Measurements from ENCODE around the gene MED7. TPM values are rescaled to one million over a fixed set of nuclear protein-coding genes. Genes with fewer than 3 reads are reported as not detected.
"Not testable (repeated sequence)": the region's sequence is repeated elsewhere in the genome, so short reads cannot be mapped to it uniquely, and the experiment has no call there.

Gene MED7
- total RNA-seq, 2 experiments from 2014 or later: 18.9 to 23.3 TPM

GRCh38 chr5:157186309-157187045 is 43.8 kb upstream of the MED7 start:
- Histone ChIP-seq H3K4me1 (ENCODE audit: insufficient read depth, low read length, poor library complexity, severe bottlenecking) (no peaks in the 10 kb centered on the region), H3K79me2 (ENCODE audit: insufficient read depth, low read depth, low read length) (no peaks in the 10 kb centered on the region), H4K20me1 (ENCODE audit: insufficient read depth, low read length) (no peaks in the 10 kb centered on the region), H3K36me3 (ENCODE audit: insufficient read depth, low read length) (no peaks in the 10 kb centered on the region), H3K27ac (ENCODE audit: low read depth, low read length, poor library complexity, severe bottlenecking) (no peak overlapping the region), H3K9me2 (ENCODE audit: insufficient read depth, low read length) (no peaks in the 10 kb centered on the region), H2AFZ (ENCODE audit: low read length) (no peak overlapping the region), H3K9me3 (ENCODE audit: low read length) (no peaks in the 10 kb centered on the region), H3K4me3 (ENCODE audit: low read depth, low read length, poor library complexity, severe bottlenecking) (no peak overlapping the region), H3K4me2 (ENCODE audit: low read length) (no peak overlapping the region)
- no TSS peak for BruUV-seq (replicated peaks)
- no peak for TF ChIP-seq CTCF (conservative IDR thresholded peaks at IDR 0.05; ENCODE audit: low read length)
- TF ChIP-seq EZH2phosphoT487 (IDR thresholded peaks at IDR 0.05; ENCODE audit: borderline replicate concordance, low read depth, low read length): no peak
- intact Hi-C loops (cut with micrococcal nuclease; ENCODE audit: unreplicated experiment): loop anchor here (2.0 kb wide), 1 partner anchor 44 kb away; no protein-coding TSS in a partner anchor
- CTCF ChIA-PET (ENCODE audit: unreplicated experiment): no interaction called here
- POLR2A ChIA-PET: interaction anchor here (0.9 kb wide), 1 partner anchor 150 kb away, joined by 3 read pairs; no protein-coding TSS in a partner anchor
- no peak for DNase-seq (ENCODE audit: low spot score)

GRCh38 chr5:157185122-157185521 is 42.5 kb upstream of the MED7 start:
- POLR2A ChIA-PET: not testable (repeated sequence)

GRCh38 chr5:157184117-157184670 is 41.5 kb upstream of the MED7 start:
- H4K20me1 ChIP-seq (ENCODE audit: insufficient read depth, low read length): no peaks in the 10 kb centered on the region
- H2AFZ ChIP-seq (ENCODE audit: low read length): no peak overlapping the region
- no peak overlapping the region for H3K4me3 ChIP-seq (ENCODE audit: low read depth, low read length, poor library complexity, severe bottlenecking)
- no peaks in the 10 kb centered on the region for H3K4me1 ChIP-seq (ENCODE audit: insufficient read depth, low read length, poor library complexity, severe bottlenecking)
- H3K9me2 ChIP-seq (ENCODE audit: insufficient read depth, low read length): no peaks in the 10 kb centered on the region
- H3K27ac ChIP-seq (ENCODE audit: low read depth, low read length, poor library complexity, severe bottlenecking): no peak overlapping the region
- TF ChIP-seq EZH2phosphoT487 (IDR thresholded peaks at IDR 0.05; ENCODE audit: borderline replicate concordance, low read depth, low read length) (no peak), CTCF (conservative IDR thresholded peaks at IDR 0.05; ENCODE audit: low read length) (no peak)
- no peaks in the 10 kb centered on the region for H3K9me3 ChIP-seq (ENCODE audit: low read length)
- no peak for DNase-seq (ENCODE audit: low spot score)
- no peaks in the 10 kb centered on the region for H3K79me2 ChIP-seq (ENCODE audit: insufficient read depth, low read depth, low read length)
- no TSS peak for BruUV-seq (replicated peaks)
- CTCF ChIA-PET (ENCODE audit: unreplicated experiment): no interaction called here
- no peaks in the 10 kb centered on the region for H3K36me3 ChIP-seq (ENCODE audit: insufficient read depth, low read length)
- H3K4me2 ChIP-seq (ENCODE audit: low read length): no peak overlapping the region
- intact Hi-C loops (cut with micrococcal nuclease; ENCODE audit: unreplicated experiment): no loop called here
- POLR2A ChIA-PET: no interaction called here

More at GRCh38 chr5:157185122-157185521, 42.5 kb upstream of the MED7 start:
- DNase-seq (ENCODE audit: low spot score); BruUV-seq (replicated peaks); H4K20me1 ChIP-seq (ENCODE audit: insufficient read depth, low read length); H3K27ac ChIP-seq (ENCODE audit: low read depth, low read length, poor library complexity, severe bottlenecking); H3K9me3 ChIP-seq (ENCODE audit: low read length); H3K4me3 ChIP-seq (ENCODE audit: low read depth, low read length, poor library complexity, severe bottlenecking); H3K79me2 ChIP-seq (ENCODE audit: insufficient read depth, low read depth, low read length); H3K4me2 ChIP-seq (ENCODE audit: low read length); H3K9me2 ChIP-seq (ENCODE audit: insufficient read depth, low read length); H3K4me1 ChIP-seq (ENCODE audit: insufficient read depth, low read length, poor library complexity, severe bottlenecking); CTCF ChIA-PET (ENCODE audit: unreplicated experiment); intact Hi-C loops (cut with micrococcal nuclease; ENCODE audit: unreplicated experiment); H2AFZ ChIP-seq (ENCODE audit: low read length); H3K36me3 ChIP-seq (ENCODE audit: insufficient read depth, low read length): not testable (repeated sequence)

Measured in OCI-LY7 (cell line).